GM21526 (cell line): ENCODE data around the gene ALG2.
"Not testable (repeated sequence)": the region's sequence is repeated elsewhere in the genome, so short reads cannot be mapped to it uniquely, and the experiment has no call there.

Source experiments
- ATAC-seq: cut with Tn5 transposase; IDR thresholded peaks from one replicate; pipeline ENCODE4 v1.9.1; 2021; ENCODE audit warnings: moderate library complexity; ENCODE audit not compliant: unreplicated experiment, low FRiP score

The ALG2 gene

DNA sequence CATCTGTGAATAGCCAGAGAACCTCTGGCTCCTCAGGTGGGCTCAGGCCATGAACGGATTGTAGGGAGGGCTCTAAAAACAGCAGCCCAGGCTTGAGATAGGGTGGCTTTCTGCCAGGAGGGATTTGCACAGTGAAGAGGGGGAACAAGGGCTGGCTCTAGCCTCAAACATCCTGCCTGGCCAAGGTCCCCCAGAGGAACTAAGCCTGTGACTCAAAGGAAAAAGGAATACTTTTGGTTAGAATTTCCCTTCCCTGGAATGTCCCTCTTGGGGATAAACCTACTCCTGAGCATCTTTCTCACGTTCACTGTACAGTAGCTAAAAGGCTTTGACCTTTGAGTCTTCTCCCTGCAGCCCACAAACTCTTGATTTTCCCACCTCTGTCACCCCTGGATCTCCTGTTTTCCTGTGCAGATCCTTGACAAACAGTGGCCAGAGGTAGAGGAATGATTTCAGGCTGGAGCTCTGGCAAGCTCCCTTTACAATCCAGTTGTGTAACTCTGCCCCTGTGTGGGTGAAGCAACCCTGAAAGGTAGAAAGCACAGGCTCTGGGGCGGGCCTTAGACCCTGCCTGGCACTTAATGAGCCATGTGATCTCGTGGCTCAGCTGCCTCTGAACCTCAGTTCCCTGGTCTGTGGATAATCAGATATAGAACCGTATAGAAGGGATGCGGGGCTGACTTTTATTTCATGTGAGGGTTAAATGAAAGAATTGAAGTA is 17.8 kb upstream of the ALG2 start:
- no peak for ATAC-seq

DNA sequence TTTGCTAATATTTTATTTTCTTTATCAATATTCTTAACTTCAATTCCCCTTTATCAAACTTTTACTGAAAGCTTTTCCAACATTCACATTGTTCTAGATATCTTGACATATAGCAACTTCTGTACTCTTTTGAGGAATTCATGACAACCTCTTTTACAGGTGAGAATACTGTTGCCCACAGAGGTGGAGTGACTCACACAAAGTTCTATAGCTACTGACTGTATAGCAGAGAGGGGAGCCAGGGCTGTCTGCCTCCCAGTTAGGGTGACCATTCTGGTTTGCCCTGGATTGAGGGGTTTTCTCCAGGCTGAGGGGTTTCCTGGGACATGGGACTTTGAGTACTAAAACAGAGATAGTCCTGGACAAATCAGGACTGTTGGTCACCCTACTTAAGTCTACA is 16.6 kb upstream of the ALG2 start:
- ATAC-seq: no peak

GRCh38 chr9:99237849-99238248 is 16.1 kb upstream of the ALG2 start:
- ATAC-seq: not testable (repeated sequence)

DNA sequence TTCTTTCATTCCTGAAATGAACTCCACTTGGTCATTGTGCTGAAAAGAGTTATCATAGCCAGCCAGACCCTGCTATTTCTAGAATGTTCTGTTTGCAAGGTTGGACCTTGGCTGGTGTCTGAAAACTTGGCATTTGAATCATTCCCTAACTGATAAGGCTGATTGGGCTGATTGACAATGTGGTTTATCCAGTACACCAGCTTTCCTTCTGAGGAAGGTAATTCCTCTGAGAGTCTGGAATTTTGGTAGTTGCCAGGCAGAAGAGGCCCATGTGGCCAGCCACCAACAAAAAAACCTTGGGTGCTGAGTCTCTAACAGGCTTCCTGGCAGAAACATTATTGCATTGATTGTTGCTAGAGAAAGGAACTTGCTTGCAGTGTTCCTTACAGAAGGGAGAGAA is 15.6 kb upstream of the ALG2 start:
- no peak for ATAC-seq

DNA sequence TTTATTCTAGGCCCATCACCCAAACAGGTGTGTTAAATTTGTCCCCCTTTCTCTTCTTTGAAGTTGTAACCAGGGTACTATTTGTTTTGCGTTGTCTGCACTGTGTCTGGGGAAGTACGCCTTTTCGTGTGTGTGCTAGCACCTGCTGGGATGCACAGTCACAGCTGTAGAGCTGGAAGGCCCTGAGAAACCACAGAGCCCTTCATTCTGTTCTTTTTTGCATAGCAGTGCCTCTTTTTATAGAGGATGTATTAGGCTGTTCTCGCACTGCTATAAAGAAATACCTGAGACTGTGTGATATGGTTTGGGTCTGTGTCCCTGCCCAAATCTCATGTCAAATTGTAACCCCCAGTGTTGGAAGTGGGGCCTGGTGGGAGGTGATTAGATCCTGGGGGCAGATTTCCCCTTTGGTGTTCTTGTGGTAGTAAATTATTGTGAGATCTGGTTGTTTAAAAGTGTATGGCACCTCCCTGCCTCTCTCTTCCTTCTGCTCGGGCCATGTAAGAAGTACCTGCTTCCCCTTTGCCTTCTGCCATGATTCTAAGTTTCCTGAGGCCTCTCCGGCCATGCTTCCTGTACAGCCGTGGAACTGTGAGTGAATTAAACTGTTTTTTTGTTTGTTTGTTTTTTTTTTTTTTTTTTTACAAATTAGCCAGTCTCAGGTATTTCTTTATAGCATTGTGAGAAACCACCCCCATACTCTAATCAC is 14.3 kb upstream of the ALG2 start:
- peak; percentile 92 for ATAC-seq

DNA sequence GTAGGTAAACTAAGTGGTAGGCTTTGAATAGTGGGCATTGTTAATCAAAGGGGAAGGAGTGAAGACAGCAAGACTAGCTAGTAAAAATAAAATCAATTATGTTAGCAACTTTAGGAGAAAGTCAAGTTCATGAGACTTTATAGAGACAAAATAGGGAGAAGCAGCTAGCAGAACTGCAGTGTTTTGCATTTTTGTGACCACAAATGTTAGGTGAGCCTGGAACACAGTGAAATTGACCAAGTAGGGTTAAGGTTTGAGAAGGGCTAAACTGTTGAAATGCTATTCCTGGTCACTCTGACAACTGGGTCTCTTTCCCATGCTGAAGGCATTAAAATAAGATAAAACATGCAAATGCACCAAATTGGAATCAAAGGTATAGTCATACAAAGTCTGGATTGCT is 13.3 kb upstream of the ALG2 start:
- ATAC-seq: no peak

DNA sequence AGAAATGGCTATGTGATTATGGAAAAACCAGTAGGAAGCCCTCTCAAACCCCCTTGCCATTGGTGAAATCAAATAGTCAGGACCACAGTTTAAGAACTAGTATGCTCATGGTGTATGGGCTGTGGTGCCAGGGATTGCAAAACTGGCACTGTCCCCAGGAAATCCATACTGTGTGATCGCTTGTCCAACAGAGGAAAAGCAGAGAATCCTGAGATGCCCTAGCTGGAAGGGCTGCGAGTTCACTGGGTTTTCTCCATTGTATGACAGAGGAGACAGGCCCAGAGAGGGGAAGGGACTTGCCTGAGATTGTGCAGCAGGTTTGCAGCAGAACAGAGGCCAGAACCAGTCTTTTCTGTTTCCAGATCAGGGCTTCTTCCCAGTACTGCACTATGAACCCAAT is 12.9 kb upstream of the ALG2 start:
- no peak for ATAC-seq

- ATAC-seq: no peak
Measured at GRCh38 chr9:99231711-99232110, 10.0 kb upstream of the ALG2 start.

- ATAC-seq: no peak
Measured at GRCh38 chr9:99230206-99230605, 8.5 kb upstream of the ALG2 start.

DNA sequence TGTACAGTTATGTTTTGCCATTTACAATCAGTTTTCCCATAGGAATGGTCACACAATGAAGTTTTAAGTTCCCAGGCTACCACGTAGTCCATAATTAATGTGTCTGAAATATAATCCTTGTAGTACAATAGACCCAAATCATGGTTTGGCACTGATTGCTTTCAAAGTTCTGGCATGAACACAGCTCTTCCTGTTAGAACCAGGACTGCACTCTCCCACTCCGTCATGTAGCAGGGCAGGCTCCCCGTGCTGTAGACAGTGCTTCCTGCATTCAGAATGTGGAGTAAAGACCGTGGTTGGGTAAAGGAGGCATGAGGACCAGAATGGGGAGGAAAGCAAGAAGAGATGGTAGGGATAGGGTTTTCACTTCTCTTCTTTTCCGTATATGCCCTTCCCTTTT is 4.3 kb upstream of the ALG2 start:
- ATAC-seq: no peak

DNA sequence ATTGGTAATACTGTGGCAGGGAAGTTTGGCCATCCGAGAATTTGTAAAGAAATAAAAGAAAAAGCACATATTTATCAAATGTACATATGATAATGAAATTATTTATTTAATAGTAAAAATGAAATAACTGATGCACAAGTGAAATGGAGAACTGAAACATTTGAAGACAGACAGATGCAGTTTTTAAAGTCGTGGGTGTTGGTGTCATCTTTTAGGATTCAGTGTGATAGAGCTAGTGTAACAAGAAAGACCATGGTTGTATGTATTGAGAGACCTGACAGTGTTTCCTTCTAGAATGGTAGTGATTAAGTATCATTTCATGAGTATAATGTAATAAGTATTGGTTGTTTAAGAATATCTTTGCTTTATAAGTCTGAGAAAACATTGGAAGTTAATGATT is 2.7 kb upstream of the ALG2 start:
- no peak for ATAC-seq

GRCh38 chr9:99222416-99223270 is 901 bp upstream of the ALG2 start:
- peak; percentile 22 for ATAC-seq

DNA sequence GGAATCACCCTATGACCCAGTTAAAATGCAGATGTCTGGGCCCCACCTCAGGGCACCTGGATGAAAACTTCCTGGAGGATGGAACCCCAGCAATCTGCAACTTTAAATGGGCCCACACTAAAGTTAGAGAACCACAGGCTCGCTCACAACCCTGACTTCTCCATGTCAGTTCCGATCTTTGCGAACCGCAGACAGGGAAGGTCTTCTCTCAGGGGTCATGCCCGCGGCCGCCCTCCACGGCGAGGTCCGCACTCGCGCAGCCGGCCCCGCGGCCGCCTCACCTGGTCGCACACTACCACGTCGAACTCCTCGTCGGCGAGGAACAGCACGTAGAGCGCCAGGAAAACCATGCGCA is 499 bp downstream of the ALG2 start:
- ATAC-seq: peak; percentile 18

DNA sequence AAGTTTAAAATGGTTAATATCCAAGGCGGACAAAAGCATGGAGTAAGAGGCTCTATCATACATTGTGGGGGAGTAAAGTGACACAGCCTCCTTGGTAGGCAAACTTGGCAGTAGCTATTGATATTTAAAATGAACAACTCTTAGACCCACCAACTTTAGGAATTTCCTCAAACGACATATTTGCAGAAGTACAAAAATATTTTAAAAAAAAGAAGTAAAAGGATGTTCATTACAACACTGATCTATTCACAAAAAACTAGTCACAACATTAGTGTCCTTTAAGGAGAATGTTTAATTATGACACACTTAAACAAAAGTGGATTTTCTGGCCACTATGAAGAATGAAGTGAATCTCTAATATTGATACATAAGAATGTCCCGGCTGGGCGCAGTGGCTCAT is 1.7 kb downstream of the ALG2 start:
- ATAC-seq: no peak

DNA sequence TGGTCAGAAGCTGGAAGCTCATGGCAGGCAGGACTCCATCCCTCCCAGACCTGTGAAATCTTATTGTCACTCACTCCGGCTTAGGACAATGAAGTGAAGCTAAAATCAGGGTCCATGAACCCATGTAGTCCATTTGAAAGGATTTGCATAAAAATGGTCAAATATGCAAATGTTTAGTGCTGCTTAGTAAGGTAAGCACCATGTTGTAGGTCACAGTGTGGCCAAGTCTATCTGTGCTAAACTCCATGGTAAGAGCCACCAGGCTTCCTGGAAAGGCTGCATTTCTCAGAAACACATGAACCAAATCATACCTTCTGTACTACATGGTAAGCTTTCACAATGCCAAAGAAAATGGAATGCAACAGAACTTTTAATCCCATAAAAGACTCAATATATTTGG is 5.7 kb downstream of the ALG2 start:
- ATAC-seq: no peak

DNA sequence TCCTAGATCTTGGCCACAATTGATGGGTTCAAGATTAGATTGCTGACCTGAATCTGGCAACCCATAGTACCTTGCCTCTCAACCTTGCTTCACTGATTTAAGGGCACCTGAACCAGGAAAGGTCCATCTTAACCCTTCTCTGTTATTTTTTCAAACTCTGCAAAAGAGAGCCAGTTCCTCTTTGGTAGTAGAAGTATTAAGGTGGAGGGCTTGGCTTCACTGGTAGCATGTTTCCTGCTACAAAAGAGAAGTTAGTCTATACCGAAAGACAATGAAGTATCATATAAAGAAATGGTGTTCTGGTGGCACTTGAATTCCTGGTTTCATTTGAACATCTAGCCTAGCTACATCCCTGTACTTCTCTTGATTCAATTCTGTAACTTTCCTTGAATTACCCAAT is 8.5 kb downstream of the ALG2 start:
- no peak for ATAC-seq

DNA sequence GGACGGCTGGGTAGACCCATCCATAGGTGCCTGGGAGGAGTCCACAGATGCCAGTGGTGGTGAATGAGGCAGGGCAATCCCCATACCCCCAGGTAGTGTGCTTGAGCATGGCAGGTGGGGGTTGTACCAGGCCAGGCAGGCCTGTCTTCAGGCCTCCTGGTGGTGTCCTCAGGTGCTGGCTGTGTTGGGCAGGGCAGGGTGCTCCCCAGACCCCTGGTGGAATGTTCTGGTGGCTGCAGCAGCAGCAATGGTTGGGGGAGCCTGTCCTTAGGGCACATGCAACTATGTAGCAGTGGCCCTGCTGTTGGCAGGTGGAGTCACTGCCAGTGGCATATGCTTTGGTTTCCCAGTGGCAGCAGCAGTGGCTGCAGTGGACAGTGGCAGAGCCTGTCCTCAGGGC is 10.0 kb downstream of the ALG2 start:
- no peak for ATAC-seq

DNA sequence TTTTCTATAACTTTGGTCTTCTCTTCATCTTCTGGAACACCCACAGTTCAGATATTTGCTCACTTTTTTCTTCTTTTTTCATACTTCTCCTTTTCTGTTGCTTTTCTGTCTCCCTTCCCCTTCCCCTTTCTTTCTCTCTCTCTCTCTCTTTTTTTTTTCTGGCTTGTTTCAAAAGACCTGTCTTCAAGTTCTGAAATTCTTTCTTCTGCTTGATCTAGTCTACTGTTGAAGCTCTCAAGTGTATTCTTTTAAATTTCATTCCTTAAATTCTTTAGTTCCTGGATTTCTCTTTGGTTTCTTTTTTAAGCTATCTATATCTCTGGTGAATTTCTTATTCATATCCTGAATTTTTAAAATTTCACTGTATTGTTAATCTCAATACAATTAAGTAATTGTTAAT is 11.2 kb downstream of the ALG2 start:
- no peak for ATAC-seq

DNA sequence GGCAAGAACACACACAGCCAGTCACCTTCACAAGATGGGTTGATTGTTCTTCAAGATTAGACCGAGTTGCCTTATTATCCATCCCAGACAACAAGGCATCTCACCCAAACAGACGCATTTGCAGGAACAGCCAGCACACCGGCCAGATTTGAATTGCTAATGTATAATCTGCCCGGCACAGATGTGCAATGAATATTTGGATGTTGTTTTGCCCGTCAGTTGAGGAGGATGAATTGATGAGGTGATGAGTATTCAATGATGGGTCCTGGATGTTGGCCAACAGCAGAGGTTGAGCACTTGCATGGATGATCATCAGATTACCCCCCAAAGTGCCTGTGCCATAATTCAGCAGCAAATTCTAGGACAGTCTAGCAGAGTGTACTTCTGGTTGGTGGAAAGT is 20.1 kb downstream of the ALG2 start:
- ATAC-seq: no peak

DNA sequence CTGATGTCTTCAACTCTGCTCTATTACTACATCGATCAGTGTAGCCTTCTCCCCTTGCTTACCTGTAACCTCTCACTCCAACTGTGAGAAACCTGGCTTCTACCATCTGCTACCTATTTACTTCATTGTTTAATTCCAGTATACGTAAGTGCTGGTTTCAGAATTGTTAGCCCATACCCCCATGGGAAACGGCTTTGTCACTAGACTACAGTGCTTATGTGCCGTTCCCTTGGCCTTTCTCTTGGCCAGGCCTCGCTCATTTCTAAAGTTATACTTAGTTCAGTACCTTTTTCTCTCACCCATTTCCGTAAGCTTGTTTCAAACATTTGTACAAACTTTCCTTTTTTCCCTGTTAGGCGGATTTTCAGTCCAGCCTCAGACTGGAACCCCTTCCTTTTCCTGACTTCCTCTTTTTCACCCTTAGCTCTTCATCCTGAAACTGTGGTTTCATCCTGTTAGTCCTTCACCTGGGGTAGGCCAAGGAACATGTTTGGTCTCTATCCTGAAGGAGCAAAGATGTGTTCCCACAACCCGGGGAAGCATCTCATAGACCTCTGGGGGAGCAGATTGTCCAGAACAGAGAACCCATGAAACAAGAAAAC is 21.7 kb downstream of the ALG2 start:
- no peak for ATAC-seq

DNA sequence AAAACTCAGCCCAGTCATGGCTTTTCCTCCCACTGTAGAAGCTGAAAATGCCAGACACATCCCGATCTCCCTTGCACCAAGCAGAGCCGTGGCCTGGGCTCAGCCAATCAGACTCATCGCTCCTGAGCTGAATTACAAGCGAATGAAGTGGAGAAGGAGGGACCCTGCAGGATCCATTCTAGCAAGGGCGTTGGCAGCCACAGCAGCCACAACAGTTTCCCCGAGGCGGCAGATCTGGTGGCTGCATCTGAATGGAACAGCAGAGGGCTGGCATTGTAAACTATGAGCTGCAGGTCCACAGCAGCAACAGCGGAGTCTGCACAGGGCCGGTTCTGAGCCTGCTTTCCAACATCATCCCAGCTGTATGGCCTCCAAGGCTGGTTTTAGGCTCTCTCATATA is 23.8 kb downstream of the ALG2 start:
- ATAC-seq: no peak
